GM12873 (cell line): Measurements from ENCODE around the gene ARHGAP31.

ENCODE experiments used
- CTCF ChIP-seq: IDR thresholded peaks from 2 replicates; pipeline ENCODE4 v1.5.1; 2012; ENCODE audit warnings: low read depth, mild to moderate bottlenecking, moderate library complexity, low read length, control low read depth; ENCODE audit not compliant: insufficient read depth; ENCODE audit errors: missing control alignments

ARHGAP31 gene

GRCh38 chr3:119338754-119339153, 44.6 kb downstream of the ARHGAP31 start:
- no peak for TF ChIP-seq CTCF

DNA sequence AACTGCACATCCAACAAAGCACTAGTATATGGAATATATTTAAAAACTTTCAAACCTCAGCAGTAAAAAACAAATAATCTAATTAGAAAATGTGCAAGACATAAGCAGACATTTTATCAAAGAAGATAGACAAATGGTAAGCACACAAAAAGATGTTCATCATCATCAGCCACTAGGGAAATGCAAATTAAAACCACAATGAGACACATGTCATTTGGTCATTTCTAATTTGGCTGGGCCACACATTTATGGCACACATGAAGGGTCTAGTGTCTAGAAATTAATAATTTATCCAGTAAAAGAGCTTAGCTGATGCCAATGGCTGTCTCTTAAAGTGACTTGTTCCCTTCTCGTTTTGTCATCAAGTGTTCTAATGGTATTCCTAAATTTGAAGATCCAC, 45.8 kb downstream of the ARHGAP31 start:
- no peak for TF ChIP-seq CTCF

DNA sequence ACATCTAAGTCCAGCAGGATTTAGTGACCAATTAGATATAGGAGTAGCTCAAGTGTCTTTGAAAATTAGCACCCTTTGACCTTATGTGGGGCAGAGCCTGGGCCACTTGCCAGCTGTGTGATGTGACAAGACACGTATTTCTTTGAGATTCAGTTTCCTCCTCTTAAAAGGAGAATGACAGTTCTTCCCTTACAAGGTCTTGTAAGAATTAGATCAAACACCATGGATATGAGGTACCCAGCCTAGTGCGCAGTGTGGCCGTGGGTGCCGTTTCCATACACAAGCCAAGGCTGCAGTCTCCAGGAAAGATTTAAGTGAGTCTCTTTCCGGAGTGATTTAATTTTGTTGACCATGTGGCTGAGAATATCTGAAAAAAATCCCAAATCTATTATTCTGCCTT, 46.3 kb downstream of the ARHGAP31 start:
- no peak for TF ChIP-seq CTCF

GRCh38 chr3:119342176-119342575, 48.0 kb downstream of the ARHGAP31 start:
- TF ChIP-seq CTCF, result no peak

DNA sequence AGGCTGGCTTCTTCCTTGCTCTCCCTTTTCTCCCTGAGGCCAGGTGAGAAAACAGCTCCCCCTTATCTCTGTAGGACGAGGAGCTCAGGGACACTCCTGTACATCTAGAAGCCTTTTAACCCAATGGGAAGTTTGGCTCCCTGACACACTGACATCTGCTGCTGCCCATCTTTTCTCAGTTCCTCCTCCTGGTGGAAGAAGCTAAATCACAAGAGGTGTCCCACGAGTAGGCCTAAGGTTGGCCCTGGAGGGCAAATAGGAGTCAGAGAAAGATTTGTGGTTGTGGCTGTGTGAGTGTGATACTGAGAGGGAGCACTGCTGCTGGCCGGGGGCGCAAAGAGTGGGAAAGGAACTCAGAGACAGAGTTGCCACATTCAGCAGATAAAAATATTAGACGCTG, 49.5 kb downstream of the ARHGAP31 start:
- peak; percentile 30 for TF ChIP-seq CTCF

GRCh38 chr3:119346076-119346496, 51.9 kb downstream of the ARHGAP31 start:
- TF ChIP-seq CTCF, result no peak

DNA sequence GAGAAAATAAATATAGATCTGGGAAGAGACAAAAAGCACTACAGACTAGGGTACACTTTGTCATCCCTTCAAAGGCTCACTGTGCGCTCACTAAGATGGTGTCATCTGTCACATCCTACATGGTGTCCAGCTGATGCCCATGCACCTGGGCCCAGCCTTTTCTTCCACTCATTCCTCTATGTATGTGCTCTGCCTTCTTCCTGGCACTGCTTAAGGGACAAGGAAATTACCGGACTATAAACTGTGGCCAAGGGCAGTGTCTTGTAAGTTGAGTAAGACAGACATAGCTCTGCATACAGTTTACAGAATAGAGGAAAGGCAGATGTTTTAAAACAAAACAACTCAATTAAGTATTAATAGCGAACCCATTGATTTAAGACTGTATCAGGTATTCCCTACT, 52.9 kb downstream of the ARHGAP31 start:
- no peak for TF ChIP-seq CTCF

DNA sequence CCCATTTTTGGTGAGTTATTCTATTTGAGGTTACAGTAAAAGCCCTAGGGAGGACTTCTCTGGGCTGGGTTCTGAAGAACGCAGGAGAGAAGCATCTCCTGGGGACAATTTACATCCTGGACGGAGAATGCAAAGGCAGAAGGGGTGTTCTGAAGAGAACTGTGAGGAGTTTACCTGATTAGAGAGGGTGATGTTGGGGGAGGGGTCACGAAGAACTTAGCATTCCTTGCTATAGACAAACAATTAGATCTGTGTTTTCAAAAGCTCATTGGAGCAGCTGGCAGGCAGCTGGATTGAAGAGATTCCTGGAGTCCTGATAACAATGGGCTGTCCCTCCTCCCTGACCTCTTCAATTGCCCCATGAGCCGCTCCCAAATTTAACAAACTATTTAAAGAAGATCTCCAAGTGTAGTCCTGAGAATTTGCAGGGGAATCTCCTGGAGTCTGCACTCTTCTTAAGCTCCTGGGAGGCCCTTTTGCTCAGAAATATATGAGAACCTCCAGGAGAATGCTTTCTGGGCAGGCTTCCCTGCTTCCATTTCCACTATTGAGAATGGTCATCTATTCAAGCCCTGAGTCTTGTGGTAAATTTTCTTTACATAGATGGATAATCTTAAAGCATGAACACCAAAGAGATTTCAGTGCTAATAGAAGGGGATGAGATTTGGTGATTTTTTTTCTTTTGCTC, 55.3 kb downstream of the ARHGAP31 start:
- TF ChIP-seq CTCF, result no peak
